GM18498 (cell line): ENCODE results near the gene ORC2.
"Not testable (repeated sequence)": the region's sequence is repeated elsewhere in the genome, so short reads cannot be mapped to it uniquely, and the experiment has no call there.

Experiments
- ATAC-seq: cut with Tn5 transposase; IDR thresholded peaks from one replicate; pipeline ENCODE4 v1.9.1; 2021; ENCODE audit warnings: mild to moderate bottlenecking, moderate library complexity; ENCODE audit not compliant: unreplicated experiment

Gene ORC2

DNA sequence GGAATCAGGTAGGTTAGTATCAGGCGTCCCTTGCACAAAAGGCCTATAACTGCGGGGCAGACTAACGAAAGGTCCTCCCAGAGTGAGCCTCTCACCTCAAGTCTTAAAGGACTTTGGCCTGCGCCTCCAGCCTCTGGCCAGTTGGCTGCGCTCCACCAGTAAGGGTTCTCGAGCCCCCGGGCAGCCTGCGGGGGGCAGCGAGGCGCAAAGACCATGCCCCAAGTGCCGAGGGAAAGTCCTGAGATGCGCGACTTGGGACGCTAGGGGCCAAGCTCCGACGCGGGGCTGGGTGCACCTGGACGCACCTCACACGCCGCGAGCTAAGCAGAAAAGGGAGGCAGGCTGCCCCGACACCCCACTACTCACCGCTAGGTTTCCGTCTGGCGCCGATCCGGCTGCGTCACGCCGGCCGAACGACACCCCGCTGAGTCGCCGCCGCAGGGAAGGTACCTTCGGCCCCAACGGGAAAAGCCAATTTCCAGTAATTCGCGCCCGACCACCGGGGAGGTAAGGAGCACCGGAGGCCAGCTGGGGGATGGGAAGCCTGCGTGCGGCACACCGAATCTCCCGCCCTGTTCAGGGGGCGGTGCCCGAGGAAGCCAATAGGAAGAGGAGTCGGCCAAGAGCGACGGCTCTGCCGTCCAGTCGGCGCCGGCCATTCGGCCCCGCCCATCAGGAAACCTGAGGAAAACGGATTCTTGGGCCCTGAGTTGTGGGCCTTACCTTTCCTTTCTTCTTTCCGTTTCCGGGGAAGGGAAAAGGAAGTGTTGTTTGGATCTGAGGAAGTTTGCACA lies at the start of gene ORC2:
ORC2 (minus strand) TSS at position 537 of the 794 bp plus-strand sequence. CDS start 5,537 bp downstream, outside the sequence.
- peak; percentile 94 for ATAC-seq

GRCh38 chr2:201008296-201008829 lies 44.9 kb upstream of the ORC2 start:
- ATAC-seq: no peak

DNA sequence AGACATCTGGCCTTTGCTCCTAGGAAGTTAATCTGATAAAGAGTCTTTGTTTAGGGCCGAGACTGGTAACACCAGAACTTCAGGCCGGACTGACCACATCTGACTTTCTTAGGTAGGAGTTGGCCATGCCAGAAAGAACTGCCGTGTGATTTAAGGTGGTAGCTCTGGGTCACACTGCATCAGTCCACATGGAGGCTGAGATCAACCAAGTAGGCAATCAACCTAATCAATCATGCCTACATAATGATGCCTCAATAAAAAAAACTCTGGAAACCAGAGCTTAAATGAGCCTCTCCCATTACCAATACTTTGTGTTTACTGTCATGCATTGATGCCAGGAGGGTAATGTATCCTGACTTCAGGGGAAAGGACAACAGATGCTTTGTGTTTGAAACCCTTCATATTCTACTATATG lies 44.1 kb upstream of the ORC2 start:
- ATAC-seq: no peak

DNA sequence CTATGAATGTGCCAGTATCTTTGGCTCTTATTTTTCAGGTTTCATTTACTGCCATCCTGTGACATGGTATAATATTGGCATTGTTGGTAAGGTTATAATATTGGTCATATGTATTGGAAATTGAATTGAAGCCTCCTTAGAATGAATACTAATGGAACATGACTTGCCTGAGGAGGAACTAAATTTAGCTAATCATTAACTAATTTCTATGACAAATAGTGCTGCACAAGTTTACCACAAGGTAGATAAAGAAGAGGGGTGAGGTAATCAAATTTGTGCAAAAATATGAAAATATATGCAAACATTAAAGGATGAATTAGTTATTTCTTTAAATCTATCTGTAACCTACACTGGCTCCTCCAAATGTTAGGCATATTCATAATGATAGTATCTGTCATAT lies 43.2 kb upstream of the ORC2 start:
- no peak for ATAC-seq

DNA sequence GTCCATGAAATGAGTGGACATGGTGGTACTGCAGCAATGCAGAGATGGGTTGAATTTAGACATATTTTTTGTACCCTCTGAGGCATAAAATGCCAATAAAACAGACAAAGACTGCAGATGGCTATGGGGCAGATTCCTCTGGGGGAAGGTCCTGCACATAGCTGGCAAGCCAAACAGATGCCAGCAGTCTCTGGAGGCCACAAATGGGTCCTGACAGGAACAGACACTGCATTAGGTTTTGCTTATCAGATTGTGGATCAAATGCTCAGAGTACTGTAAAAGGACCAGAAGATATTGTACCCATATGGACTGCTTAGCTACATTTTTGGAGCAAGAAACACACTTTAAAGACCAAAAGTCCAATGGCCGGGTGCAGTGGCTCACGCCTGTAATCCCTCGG lies 40.9 kb upstream of the ORC2 start:
- ATAC-seq: no peak

DNA sequence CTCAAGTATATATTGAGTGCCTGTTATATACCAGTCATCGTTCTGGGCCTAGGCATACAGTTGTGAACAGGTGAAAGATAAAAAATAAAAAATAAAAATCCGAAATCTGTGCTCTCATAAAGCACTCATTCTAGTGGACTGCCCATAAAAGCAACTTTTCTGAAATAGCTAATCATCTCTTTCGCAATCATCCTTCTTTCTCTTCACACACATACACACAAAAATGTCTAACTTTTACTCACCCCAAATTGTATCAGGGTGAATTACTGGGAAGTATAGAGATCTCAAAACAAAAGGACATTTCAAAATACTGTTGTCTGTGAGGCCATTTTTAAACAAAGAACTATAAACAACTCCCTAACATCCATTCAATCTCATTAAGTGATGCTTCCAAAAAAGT lies 29.6 kb upstream of the ORC2 start:
- no peak for ATAC-seq

GRCh38 chr2:200987137-200987536 lies 23.7 kb upstream of the ORC2 start:
- no peak for ATAC-seq

GRCh38 chr2:200985799-200986198 lies 22.3 kb upstream of the ORC2 start:
- no peak for ATAC-seq

DNA sequence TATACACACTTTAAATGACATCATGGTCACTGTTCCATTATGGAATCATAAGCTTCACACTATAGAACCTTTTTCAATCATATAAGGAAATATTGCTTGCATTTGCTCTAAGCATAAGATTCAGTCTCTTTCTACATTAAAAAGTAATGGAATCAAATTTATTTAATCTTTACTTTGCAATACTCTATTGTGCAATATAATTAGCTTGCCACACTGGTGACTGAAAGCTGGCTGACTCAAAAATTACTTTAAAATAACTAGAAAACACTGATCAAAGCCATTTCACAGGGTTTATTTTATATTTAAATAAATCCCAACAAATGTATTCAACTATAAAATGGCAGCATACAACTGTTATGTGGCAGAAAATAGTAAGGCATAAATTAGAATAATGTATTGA lies 13.2 kb upstream of the ORC2 start:
- no peak for ATAC-seq

DNA sequence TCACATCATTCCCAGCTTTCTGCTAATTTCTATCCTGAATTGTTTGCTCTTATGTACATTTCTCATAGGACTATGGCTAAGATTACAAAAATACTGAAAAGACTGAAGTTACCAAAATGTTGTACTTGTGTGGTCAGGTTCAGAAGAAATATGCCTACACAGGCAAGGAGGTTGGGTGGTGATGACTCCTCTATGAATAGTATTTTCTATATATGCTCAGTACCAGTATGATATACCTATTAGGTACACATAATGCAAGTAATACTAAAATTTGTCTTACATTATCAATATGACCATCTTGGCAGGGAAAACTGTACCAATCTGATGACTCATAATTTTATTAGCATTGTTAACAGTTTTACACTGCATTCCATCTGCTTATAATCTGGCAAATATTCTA lies 12.2 kb upstream of the ORC2 start:
- ATAC-seq: no peak

DNA sequence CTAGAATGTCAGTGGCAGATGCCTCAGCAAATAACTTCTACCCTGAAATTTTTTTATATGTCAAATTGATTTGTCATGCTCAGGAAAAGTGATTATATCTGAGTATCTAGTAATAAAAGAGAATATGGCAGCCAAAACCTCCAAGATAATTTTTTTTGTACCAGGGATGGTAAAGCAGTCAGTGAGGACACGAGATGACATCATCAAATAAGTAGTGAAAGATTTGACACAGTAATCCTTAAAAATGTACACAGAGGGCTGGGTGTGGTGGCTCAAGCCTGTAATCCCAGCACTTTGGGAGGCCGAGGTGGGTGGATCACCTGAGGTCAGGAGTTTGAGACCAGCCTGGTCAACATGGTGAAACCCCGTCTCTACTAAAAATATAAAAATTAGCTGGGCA lies 6.6 kb upstream of the ORC2 start:
- ATAC-seq: not testable (repeated sequence)

- ATAC-seq: no peak
These were observed 5.3 kb upstream of the ORC2 start for GRCh38 chr2:200968735-200969134.

GRCh38 chr2:200968162-200968561 lies 4.7 kb upstream of the ORC2 start:
- ATAC-seq: no peak

GRCh38 chr2:200966770-200967169 lies 3.3 kb upstream of the ORC2 start:
- ATAC-seq: no peak

- no peak for ATAC-seq
These were observed 1.0 kb upstream of the ORC2 start for GRCh38 chr2:200964498-200964897.

- ATAC-seq: peak; percentile 19
These were observed 425 bp upstream of the ORC2 start for GRCh38 chr2:200963918-200964252.

DNA sequence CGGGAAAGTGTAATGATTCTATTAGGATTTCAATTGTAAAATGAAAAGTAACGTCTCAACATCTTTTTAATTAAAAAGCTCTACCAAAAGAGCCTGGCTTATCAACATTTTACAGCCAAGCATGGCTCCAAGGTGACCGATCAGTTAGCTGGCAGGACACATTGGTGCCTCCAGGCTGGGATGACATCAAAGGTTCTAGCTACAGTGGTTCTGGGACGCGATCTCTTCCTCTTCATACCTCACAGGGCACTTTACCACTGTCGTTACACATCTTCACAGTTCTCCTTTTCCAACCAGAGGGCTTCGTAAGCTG lies 693 bp downstream of the ORC2 start:
- peak; percentile 19 for ATAC-seq

DNA sequence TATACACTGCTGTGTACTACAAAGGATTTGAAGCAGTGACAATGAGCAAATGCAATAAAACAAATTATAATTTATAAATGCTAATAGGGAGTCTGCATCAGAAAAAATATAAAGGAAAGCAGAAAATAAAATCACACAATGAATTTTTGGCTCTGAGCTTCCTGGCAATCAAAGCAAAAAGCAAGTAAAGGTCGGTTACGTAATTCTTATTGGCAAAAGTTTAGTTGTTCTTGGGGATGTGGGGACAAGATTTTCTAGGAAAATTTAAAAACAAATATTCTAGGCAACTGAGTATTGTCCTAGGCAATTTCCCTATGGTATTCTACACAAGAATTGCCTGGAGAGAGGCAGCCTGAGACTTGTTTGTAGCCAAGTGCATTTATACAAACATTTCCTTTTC lies 1.8 kb downstream of the ORC2 start:
- no peak for ATAC-seq

DNA sequence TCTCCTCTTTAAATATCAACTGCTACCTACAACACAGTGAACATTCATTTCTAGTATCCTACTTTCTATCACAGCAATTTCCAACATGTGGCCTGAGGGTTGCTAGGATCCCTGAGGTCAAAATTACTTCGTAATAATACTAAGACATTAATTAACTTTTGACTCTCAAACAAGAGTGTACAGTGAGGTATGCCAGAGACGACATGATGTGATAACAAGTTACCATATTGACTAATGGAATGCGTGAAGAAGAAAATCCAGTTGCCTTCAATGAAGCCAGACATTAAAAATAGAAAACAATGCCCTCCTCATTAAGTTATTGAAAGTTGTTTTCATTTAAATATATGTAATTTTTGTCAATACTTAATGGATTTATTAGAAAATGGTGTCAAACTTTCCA lies 13.1 kb downstream of the ORC2 start:
- ATAC-seq: no peak

- ATAC-seq: no peak
These were observed 18.1 kb downstream of the ORC2 start for GRCh38 chr2:200945395-200945729.

DNA sequence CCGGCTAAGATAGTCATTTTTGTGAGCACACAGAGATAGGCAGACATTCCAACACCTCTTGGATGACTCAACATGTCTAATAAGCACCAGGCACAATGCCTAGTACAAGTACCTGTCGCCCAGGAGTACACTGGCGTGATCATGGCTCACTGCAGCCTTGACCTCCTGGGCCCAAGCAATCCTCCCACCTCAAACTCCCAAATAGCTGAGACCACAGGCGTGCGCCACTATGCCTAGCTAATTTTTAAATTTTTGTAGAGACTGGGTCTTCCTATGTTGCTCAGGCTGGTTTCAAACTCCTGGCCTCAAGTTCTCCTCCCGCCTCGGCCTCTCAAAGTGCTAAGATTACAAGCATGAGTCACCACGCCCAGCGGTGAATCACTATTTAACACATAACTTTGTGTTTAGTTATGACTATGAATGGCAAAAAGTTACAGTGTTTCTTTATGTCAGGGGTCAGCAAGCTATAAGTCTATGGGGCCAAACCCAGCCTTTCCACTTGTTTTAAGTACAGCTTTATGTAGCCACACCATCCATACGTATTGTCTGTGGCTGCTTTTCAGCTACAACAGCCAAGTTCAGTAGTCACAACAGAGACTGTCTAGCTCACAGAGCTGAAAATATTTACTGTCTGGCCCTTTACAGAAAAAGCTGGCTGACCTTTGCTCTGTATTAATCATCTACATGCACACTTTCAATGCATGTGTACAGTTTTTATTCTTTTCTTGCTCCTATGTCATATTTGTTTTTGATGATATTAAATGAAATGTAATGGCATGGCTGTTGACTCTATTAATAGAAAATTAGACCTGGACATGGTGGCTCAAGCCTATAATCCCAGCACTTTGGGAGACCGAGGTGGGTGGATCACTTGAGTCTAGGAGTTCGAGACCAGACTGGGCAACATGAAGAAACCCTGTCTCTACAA lies 18.7 kb downstream of the ORC2 start:
- no peak for ATAC-seq

- no peak for ATAC-seq
These were observed 19.8 kb downstream of the ORC2 start for GRCh38 chr2:200943527-200944105.
